Measurements from ENCODE around the gene SOAT1. TPM values are rescaled to one million over a fixed set of nuclear protein-coding genes. Genes with fewer than 3 reads are reported as not detected.

Gene SOAT1
- total and polyA plus RNA-seq, 2 experiments from 2014 or later = 20.8 to 28.9 TPM

GRCh38 chr1:179318491-179318890 is 24.9 kb downstream of the SOAT1 start:
- WGBS (ENCODE audit: low lambda C conversion rate, missing lambda C conversion rate) = 85% methylated on average over 5 of the region's 5 CpGs
- no peak overlapping the region for H3K27ac ChIP-seq
- no peaks in the 10 kb centered on the region for H3K36me3 ChIP-seq (replicated peaks; ENCODE audit: insufficient read depth, low read depth)
- no peak overlapping the region for H3K4me3 ChIP-seq
- no peaks in the 10 kb centered on the region for H4K20me1 ChIP-seq (ENCODE audit: insufficient read depth, poor library complexity, severe bottlenecking)
- no peaks in the 10 kb centered on the region for H3K4me1 ChIP-seq (ENCODE audit: insufficient read depth)
- no peaks in the 10 kb centered on the region for H3K27me3 ChIP-seq
- TF ChIP-seq EZH2 (IDR thresholded peaks at IDR 0.05; ENCODE audit: borderline replicate concordance) (no peak), EZH2phosphoT487 (IDR thresholded peaks at IDR 0.05; ENCODE audit: low read depth, severe bottlenecking, unreplicated experiment) (no peak), CTCF (IDR thresholded peaks at IDR 0.05; ENCODE audit: poor library complexity) (no peak)
- H2AFZ ChIP-seq = no peak overlapping the region
- no peaks in the 10 kb centered on the region for H3K9me2 ChIP-seq (replicated peaks; ENCODE audit: insufficient read depth)
- no peak for DNase-seq (ENCODE audit: low spot score)
- H3K4me2 ChIP-seq = no peak overlapping the region
- H3K79me2 ChIP-seq = peaks cover 50% of the 10 kb centered on the region
- H3K9me3 ChIP-seq (ENCODE audit: low read depth) = no peaks in the 10 kb centered on the region

- Histone ChIP-seq H3K4me2 (no peak overlapping the region), H3K27me3 (no peaks in the 10 kb centered on the region), H3K27ac (no peak overlapping the region), H3K36me3 (replicated peaks; ENCODE audit: insufficient read depth, low read depth) (no peaks in the 10 kb centered on the region), H4K20me1 (ENCODE audit: insufficient read depth, poor library complexity, severe bottlenecking) (no peaks in the 10 kb centered on the region), H3K79me2 (peaks cover 35% of the 10 kb centered on the region), H3K4me3 (no peak overlapping the region), H3K4me1 (ENCODE audit: insufficient read depth) (no peaks in the 10 kb centered on the region), H3K9me3 (ENCODE audit: low read depth) (no peaks in the 10 kb centered on the region), H3K9me2 (replicated peaks; ENCODE audit: insufficient read depth) (no peaks in the 10 kb centered on the region), H2AFZ (no peak overlapping the region)
- WGBS (ENCODE audit: low lambda C conversion rate, missing lambda C conversion rate) = 98% methylated on average over 5 of the region's 5 CpGs
- no peak for DNase-seq (ENCODE audit: low spot score)
- no peak for TF ChIP-seq EZH2phosphoT487 (IDR thresholded peaks at IDR 0.05; ENCODE audit: low read depth, severe bottlenecking, unreplicated experiment)
- no peak for TF ChIP-seq CTCF (IDR thresholded peaks at IDR 0.05; ENCODE audit: poor library complexity)
- TF ChIP-seq EZH2 (IDR thresholded peaks at IDR 0.05; ENCODE audit: borderline replicate concordance) = no peak
Observed at GRCh38 chr1:179321533-179322216, 28.1 kb downstream of the SOAT1 start.

GRCh38 chr1:179322557-179322956 is 29.0 kb downstream of the SOAT1 start:
- H3K4me2 ChIP-seq = peak overlapping the region; percentile 22

More at GRCh38 chr1:179322557-179322956, 29.0 kb downstream of the SOAT1 start:
- Histone ChIP-seq H3K9me2 (replicated peaks; ENCODE audit: insufficient read depth) (no peaks in the 10 kb centered on the region), H2AFZ (no peak overlapping the region), H3K27ac (no peak overlapping the region), H3K79me2 (peaks cover 34% of the 10 kb centered on the region), H3K27me3 (no peaks in the 10 kb centered on the region), H3K4me1 (ENCODE audit: insufficient read depth) (no peaks in the 10 kb centered on the region), H3K36me3 (replicated peaks; ENCODE audit: insufficient read depth, low read depth) (no peaks in the 10 kb centered on the region), H3K9me3 (ENCODE audit: low read depth) (no peaks in the 10 kb centered on the region), H3K4me3 (no peak overlapping the region), H4K20me1 (ENCODE audit: insufficient read depth, poor library complexity, severe bottlenecking) (no peaks in the 10 kb centered on the region)
- no peak for DNase-seq (ENCODE audit: low spot score)
- 74% methylated on average over 3 of the region's 3 CpGs for WGBS (ENCODE audit: low lambda C conversion rate, missing lambda C conversion rate)
- TF ChIP-seq CTCF (IDR thresholded peaks at IDR 0.05; ENCODE audit: poor library complexity) (no peak), EZH2phosphoT487 (IDR thresholded peaks at IDR 0.05; ENCODE audit: low read depth, severe bottlenecking, unreplicated experiment) (no peak), EZH2 (IDR thresholded peaks at IDR 0.05; ENCODE audit: borderline replicate concordance) (no peak)

Measured in hepatocyte (in vitro differentiated cells).